PC-9 (cell line): Measurements from ENCODE around the gene TCHHL1. TPM values are rescaled to one million over a fixed set of nuclear protein-coding genes. Genes with fewer than 3 reads are reported as not detected.
"Not testable (repeated sequence)": the region's sequence is repeated elsewhere in the genome, so short reads cannot be mapped to it uniquely, and the experiment has no call there.

Source experiments
- BruUV-seq: library from RNA; stranded (reverse); fragments of 400-500 nt; replicated peaks from 2 replicates; lab custom pipeline; 2021; lab: Mats Ljungman, UMichigan
- CTCF ChIA-PET: fragments of 300-600 bp; sonication (Branson Sonifier 250); formaldehyde crosslinking; loops from one replicate; lab custom pipeline; 2022; ENCODE audit warnings: antibody characterized with exemption; lab: Charles Lee
- POLR2A ChIA-PET: fragments of 300-600 bp; sonication (Branson Sonifier 250); formaldehyde crosslinking; loops from one replicate; lab custom pipeline; 2022; ENCODE audit warnings: antibody characterized with exemption; ENCODE audit not compliant: unreplicated experiment; lab: Charles Lee
- DNase-seq, 2 experiments: peaks; one replicate each; pipeline versions ENCODE4 v3.0.0 to v3.0.0-alpha.2; 2015 to 2022; ENCODE audit warnings: mixed read lengths in 1 of 2
- H2AFZ ChIP-seq: fragments of 200-600 bp; sonication (generic); 2 replicates; pipeline ENCODE4 v1.8.1; 2017; ENCODE audit warnings: antibody characterized with exemption
- H3F3A ChIP-seq: fragments of 200-600 bp; sonication (generic); 2 replicates; pipeline ENCODE4 v1.8.1; 2017; ENCODE audit warnings: antibody characterized with exemption, mild to moderate bottlenecking, low read depth; ENCODE audit not compliant: insufficient read depth
- H3K27ac ChIP-seq: fragments of 200-600 bp; sonication (generic); 2 replicates; pipeline ENCODE4 v1.6.1; 2016; ENCODE audit warnings: mixed run types
- H3K27me3 ChIP-seq: fragments of 200-600 bp; sonication (generic); 2 replicates; pipeline ENCODE4 v1.6.1; 2016; ENCODE audit warnings: low read depth, mixed run types; ENCODE audit not compliant: insufficient read depth
- H3K36me3 ChIP-seq: fragments of 200-600 bp; sonication (generic); 2 replicates; pipeline ENCODE4 v1.6.1; 2016; ENCODE audit warnings: low read depth, mixed run types
- H3K4me1 ChIP-seq: fragments of 200-600 bp; sonication (generic); replicated peaks from 2 replicates; pipeline ENCODE4 v1.6.1; 2016; ENCODE audit warnings: mixed run types; ENCODE audit not compliant: insufficient read depth
- H3K4me2 ChIP-seq: fragments of 200-600 bp; sonication (generic); 2 replicates; pipeline ENCODE4 v1.6.1; 2017; ENCODE audit warnings: mixed run types
- H3K4me3 ChIP-seq: fragments of 200-600 bp; sonication (generic); 2 replicates; pipeline ENCODE4 v1.6.1; 2016; ENCODE audit warnings: mixed run types
- H3K79me2 ChIP-seq: fragments of 200-600 bp; sonication (generic); 2 replicates; pipeline ENCODE4 v1.6.1; 2017; ENCODE audit warnings: low read depth, mixed run types
- H3K9me2 ChIP-seq: fragments of 200-600 bp; sonication (generic); 2 replicates; pipeline ENCODE4 v1.8.1; 2017; ENCODE audit warnings: mild to moderate bottlenecking; ENCODE audit not compliant: insufficient read depth
- H3K9me3 ChIP-seq: fragments of 200-600 bp; sonication (generic); 2 replicates; pipeline ENCODE4 v1.8.1; 2016; ENCODE audit warnings: low read depth; ENCODE audit not compliant: insufficient read depth
- H4K20me1 ChIP-seq: fragments of 200-600 bp; sonication (generic); 2 replicates; pipeline ENCODE4 v1.8.1; 2017; ENCODE audit not compliant: insufficient read depth
- EZH2 ChIP-seq: fragments of 200-600 bp; sonication (generic); IDR thresholded peaks from 2 replicates; pipeline ENCODE4 v1.8.0; 2017; ENCODE audit warnings: antibody characterized with exemption, low read depth
- intact Hi-C: fragments of 100-400 bp; cut with micrococcal nuclease; formaldehyde crosslinking; loops from one replicate; pipeline ENCODE4 v1.10.0; 2022; ENCODE audit not compliant: unreplicated experiment
- total RNA-seq: library from RNA; stranded (reverse); gene quantifications from 2 replicates; pipeline ENCODE4 v1.2.3, GENCODE V29; 2021
- TF ChIP-seq, protein P1 (sequence below): fragments of 200-600 bp; sonication (generic); conservative IDR thresholded peaks from 2 replicates; pipeline ENCODE4 v1.6.1; 2017; ENCODE audit warnings: mixed run types, antibody characterized with exemption, mild to moderate bottlenecking, moderate library complexity

TCHHL1 gene
- total RNA-seq, 1 experiment from 2014 or later, result not detected

DNA sequence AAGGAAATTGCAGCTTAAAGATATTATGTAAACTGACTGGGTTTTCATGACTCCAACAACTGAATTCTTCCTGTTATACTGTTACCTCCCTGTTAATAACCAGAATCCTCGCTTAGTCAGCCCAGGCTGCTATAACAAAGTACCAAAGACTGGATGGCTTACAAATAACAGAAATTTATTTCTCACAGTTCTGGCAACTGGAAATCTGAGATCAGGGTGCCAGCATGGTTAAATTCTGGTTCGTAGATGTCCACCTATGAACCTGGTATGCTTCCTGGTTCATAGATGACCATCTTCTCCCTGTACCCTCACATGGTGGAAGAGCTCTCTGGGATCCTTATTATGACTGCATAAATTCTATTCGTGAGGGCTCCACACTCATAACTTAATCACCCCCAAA lies 8.1 kb upstream of the TCHHL1 start:
- TF ChIP-seq EZH2, result no peak
- TF ChIP-seq, protein P1, sequence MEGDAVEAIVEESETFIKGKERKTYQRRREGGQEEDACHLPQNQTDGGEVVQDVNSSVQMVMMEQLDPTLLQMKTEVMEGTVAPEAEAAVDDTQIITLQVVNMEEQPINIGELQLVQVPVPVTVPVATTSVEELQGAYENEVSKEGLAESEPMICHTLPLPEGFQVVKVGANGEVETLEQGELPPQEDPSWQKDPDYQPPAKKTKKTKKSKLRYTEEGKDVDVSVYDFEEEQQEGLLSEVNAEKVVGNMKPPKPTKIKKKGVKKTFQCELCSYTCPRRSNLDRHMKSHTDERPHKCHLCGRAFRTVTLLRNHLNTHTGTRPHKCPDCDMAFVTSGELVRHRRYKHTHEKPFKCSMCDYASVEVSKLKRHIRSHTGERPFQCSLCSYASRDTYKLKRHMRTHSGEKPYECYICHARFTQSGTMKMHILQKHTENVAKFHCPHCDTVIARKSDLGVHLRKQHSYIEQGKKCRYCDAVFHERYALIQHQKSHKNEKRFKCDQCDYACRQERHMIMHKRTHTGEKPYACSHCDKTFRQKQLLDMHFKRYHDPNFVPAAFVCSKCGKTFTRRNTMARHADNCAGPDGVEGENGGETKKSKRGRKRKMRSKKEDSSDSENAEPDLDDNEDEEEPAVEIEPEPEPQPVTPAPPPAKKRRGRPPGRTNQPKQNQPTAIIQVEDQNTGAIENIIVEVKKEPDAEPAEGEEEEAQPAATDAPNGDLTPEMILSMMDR, result no peak
- POLR2A ChIA-PET, result no interaction called here
- no peak for DNase-seq
- intact Hi-C loops, result no loop called here
- H3K27me3 ChIP-seq, result no peaks in the 10 kb centered on the region
- no peaks in the 10 kb centered on the region for H4K20me1 ChIP-seq
- H3K79me2 ChIP-seq, result no peaks in the 10 kb centered on the region
- H3F3A ChIP-seq, result no peaks in the 10 kb centered on the region
- CTCF ChIA-PET, result no interaction called here
- H3K27ac ChIP-seq, result no peak overlapping the region
- no peak overlapping the region for H3K4me3 ChIP-seq
- H2AFZ ChIP-seq, result no peak overlapping the region
- H3K4me2 ChIP-seq, result no peak overlapping the region
- no peaks in the 10 kb centered on the region for H3K9me2 ChIP-seq
- no TSS peak for BruUV-seq
- peaks cover 12% of the 10 kb centered on the region for H3K9me3 ChIP-seq
- no peaks in the 10 kb centered on the region for H3K36me3 ChIP-seq
- H3K4me1 ChIP-seq, result no peaks in the 10 kb centered on the region

DNA sequence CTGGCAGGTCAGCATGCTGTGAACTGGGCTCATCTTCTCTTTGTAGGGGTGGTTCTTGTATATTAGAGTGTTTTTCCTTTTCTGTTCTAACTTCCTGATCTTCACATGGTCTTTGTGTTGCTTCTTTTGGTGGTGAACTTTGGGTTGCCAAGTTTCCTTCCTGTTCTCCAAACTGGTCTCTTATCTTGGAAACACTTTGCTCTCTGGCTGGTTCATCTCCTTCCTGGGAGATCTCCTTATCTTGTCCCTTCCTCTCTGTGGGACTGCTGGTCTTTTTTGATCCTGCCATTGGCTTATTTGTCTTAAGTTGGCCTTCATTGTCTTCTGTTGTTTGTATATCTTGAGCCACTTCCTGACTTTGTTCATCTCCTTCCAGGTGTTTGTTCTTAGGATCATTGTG lies 2.1 kb downstream of the TCHHL1 start:
- H3K4me2 ChIP-seq, result no peak overlapping the region
- TF ChIP-seq, protein P1, result no peak
- TF ChIP-seq EZH2, result no peak
- no peaks in the 10 kb centered on the region for H3K9me2 ChIP-seq
- intact Hi-C loops, result no loop called here
- BruUV-seq, result no TSS peak
- POLR2A ChIA-PET, result no interaction called here
- H3F3A ChIP-seq, result no peaks in the 10 kb centered on the region
- no peak overlapping the region for H3K4me3 ChIP-seq
- H3K79me2 ChIP-seq, result no peaks in the 10 kb centered on the region
- CTCF ChIA-PET, result no interaction called here
- no peak overlapping the region for H3K27ac ChIP-seq
- no peak overlapping the region for H2AFZ ChIP-seq
- H3K9me3 ChIP-seq, result no peaks in the 10 kb centered on the region
- no peaks in the 10 kb centered on the region for H3K27me3 ChIP-seq
- H3K36me3 ChIP-seq, result no peaks in the 10 kb centered on the region
- H4K20me1 ChIP-seq, result no peaks in the 10 kb centered on the region
- DNase-seq, result no peak
- peaks cover 28% of the 10 kb centered on the region for H3K4me1 ChIP-seq

DNA sequence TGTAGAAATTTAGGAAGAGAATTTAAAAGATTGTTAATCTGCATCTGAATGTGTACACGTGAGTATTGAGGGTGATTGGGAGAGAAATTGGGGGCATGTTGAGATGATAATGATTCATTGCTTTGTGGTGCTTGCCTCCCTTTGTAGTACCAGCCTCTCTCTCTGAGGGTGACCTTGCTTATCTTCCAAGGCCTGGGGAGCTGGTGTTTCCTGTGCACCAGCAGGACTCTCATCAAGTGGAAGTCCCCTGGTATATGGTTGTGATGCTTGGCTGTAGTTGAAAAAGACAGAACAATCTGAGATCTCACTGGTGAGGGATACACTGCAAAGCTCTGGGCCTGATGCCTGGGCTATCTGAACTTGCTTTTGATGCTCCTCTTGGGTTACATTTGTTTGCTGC lies 4.0 kb downstream of the TCHHL1 start:
- TF ChIP-seq EZH2, result no peak
- TF ChIP-seq, protein P1, result no peak
- intact Hi-C loops, result no loop called here
- no peaks in the 10 kb centered on the region for H3K9me3 ChIP-seq

DNA sequence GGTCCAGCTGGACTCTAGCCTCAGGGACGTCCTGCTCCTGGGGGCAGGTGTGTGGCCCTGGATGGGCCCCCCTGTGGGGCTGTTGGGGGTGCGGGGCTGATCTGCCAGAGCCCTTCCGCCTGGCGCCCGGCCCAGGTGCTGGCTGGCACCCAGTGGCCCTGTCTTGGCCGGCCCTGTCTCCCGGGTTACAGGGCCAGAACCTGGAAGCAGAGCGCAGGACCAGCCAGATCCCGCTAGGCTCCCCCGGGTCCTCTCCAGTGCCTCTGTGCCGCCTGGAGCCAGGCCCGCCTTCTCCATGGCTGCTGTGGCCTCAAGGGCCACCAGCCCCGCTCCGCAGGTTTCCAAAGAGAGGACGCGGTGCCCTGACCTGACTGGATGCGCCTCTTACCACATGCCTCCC lies 7.8 kb downstream of the TCHHL1 start:
- H2AFZ ChIP-seq, H3K9me2 ChIP-seq, BruUV-seq, H3K79me2 ChIP-seq, H3K4me2 ChIP-seq, H3K9me3 ChIP-seq, intact Hi-C loops, H3K4me3 ChIP-seq, H3K27ac ChIP-seq, H3K36me3 ChIP-seq, H3F3A ChIP-seq, H3K4me1 ChIP-seq, POLR2A ChIA-PET, DNase-seq, CTCF ChIA-PET, H4K20me1 ChIP-seq: not testable (repeated sequence)
- H3K27me3 ChIP-seq, result peaks cover 27% of the 10 kb centered on the region

More for the DNA sequence above, 4.0 kb downstream of the TCHHL1 start:
- H4K20me1 ChIP-seq, result no peaks in the 10 kb centered on the region
- CTCF ChIA-PET, result no interaction called here
- no peaks in the 10 kb centered on the region for H3F3A ChIP-seq
- H3K36me3 ChIP-seq, result no peaks in the 10 kb centered on the region
- no peaks in the 10 kb centered on the region for H3K79me2 ChIP-seq
- H3K4me1 ChIP-seq, result peaks cover 20% of the 10 kb centered on the region
- H3K9me2 ChIP-seq, result no peaks in the 10 kb centered on the region
- H3K27me3 ChIP-seq, result no peaks in the 10 kb centered on the region; the same call in 1 of the 2 replicates
- H3K27ac ChIP-seq, result no peak overlapping the region
- H2AFZ ChIP-seq, result no peak overlapping the region
- H3K4me3 ChIP-seq, result no peak overlapping the region
- POLR2A ChIA-PET, result no interaction called here
- DNase-seq, result no peak
- BruUV-seq, result no TSS peak
- no peak overlapping the region for H3K4me2 ChIP-seq

DNA sequence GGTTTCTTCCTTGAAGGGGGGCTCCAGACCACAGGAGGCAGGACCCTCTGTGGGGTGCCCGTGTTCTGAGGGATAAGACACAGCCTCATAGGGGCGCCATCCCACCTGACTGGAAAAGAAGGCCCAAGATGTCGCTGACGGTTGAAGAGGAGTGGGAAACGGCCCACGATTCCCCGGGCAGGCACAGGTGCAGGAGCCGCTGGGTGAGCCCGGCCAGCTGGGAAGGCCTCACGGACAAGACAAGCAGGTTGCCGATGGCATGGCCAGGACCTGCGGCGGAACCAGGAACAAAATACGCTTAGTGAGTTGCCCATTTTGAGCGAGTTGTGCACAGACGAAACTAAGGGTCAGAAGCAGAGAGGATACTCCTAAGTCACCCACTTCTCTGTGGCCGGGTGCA lies 8.4 kb downstream of the TCHHL1 start:
- H3K9me3 ChIP-seq, BruUV-seq, POLR2A ChIA-PET, H3K36me3 ChIP-seq, H3K4me2 ChIP-seq, H3F3A ChIP-seq, intact Hi-C loops, H4K20me1 ChIP-seq, H3K4me1 ChIP-seq, H3K9me2 ChIP-seq, H3K79me2 ChIP-seq, H3K4me3 ChIP-seq, CTCF ChIA-PET, H2AFZ ChIP-seq, H3K27ac ChIP-seq, DNase-seq: not testable (repeated sequence)
- peaks cover 27% of the 10 kb centered on the region for H3K27me3 ChIP-seq
